ENCODE data around the gene CBR3. TPM values are rescaled to one million over a fixed set of nuclear protein-coding genes. Genes with fewer than 3 reads are reported as not detected.

The CBR3 gene
- total and polyA plus RNA-seq, 2 experiments from 2014 or later, result 4.6 to 8.7 TPM

- DNase-seq (ENCODE audit: low spot score), result no peak
- no peak overlapping the region for H2AFZ ChIP-seq
- no peaks in the 10 kb centered on the region for H3K36me3 ChIP-seq (ENCODE audit: insufficient read depth)
- TF ChIP-seq EZH2 (IDR thresholded peaks at IDR 0.05; ENCODE audit: low read depth, unreplicated experiment) (no peak), STAT1 (IDR thresholded peaks at IDR 0.05; ENCODE audit: unreplicated experiment) (no peak), REST (IDR thresholded peaks at IDR 0.05; ENCODE audit: unreplicated experiment) (no peak)
- no peak overlapping the region for H3K4me2 ChIP-seq
- peaks cover 7% of the 10 kb centered on the region; the same call in 1 of the 3 replicates for H3K36me3 Mint-ChIP-seq (ENCODE audit: low read depth)
- no peak overlapping the region for H3K4me3 ChIP-seq
- no peak for ATAC-seq
- no peak overlapping the region for H3K27ac Mint-ChIP-seq
- peaks cover under 1% of the 10 kb centered on the region; the same call in 1 of the 3 replicates for H3K4me1 Mint-ChIP-seq
- no peaks in the 10 kb centered on the region for H3K27me3 ChIP-seq (ENCODE audit: insufficient read depth)
- H3K4me3 Mint-ChIP-seq, result no peak overlapping the region
- 0 out of 2 replicates have a peak, but pooled peaks cover 3% of the 10 kb centered on the region for H4K20me1 ChIP-seq (replicated peaks; ENCODE audit: insufficient read depth)
- no peak overlapping the region for H3K27ac ChIP-seq (ENCODE audit: low read depth)
- no peaks in the 10 kb centered on the region for H3K79me2 ChIP-seq (replicated peaks; ENCODE audit: insufficient read depth)
- no peaks in the 10 kb centered on the region for H3K4me1 ChIP-seq (ENCODE audit: insufficient read depth)
- H3K27me3 Mint-ChIP-seq (ENCODE audit: insufficient read depth, low read depth, poor library complexity), result peaks cover 4% of the 10 kb centered on the region
- H3F3A ChIP-seq (replicated peaks; ENCODE audit: low read depth), result no peaks in the 10 kb centered on the region
- H3K9me2 ChIP-seq (ENCODE audit: insufficient read depth), result no peaks in the 10 kb centered on the region
- no peaks in the 10 kb centered on the region; the same call in 2 of the 3 replicates for H3K9me3 Mint-ChIP-seq
Measured at GRCh38 chr21:36171741-36172331, 37.0 kb downstream of the CBR3 start.

DNA sequence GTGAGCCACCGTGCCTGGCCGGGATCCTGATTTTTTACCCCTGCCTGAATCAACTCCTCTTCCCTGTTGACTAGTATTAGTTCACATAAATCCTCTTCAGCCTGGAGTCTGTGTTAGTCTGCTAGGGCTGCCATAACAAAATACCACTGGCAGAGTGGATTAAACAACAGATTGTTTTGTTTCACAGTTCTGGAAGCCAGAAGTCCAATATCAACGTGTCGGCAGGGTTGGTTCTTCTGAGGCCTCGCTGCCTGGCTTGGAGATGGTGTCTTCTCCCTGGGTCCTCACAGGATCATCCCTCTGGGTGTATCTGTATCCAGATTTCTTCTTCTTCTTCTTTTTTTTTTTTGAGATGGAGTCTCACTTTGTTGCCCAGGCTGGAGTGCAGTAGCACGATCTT, 39.9 kb downstream of the CBR3 start:
- H3K4me2 ChIP-seq, result no peak overlapping the region
- ATAC-seq, result no peak
- peaks cover 5% of the 10 kb centered on the region for H3K27me3 Mint-ChIP-seq (ENCODE audit: insufficient read depth, low read depth, poor library complexity)
- no peak for TF ChIP-seq POLR2AphosphoS5 (IDR thresholded peaks at IDR 0.05; ENCODE audit: low read depth)
- no peak for TF ChIP-seq CREB1 (CRISPR knock-in tag; IDR thresholded peaks at IDR 0.05; ENCODE audit: low read depth)
- TF ChIP-seq CTCF (conservative IDR thresholded peaks at IDR 0.05; ENCODE audit: low read depth in 2 of 2), result no peak
- TF ChIP-seq JUNB (IDR thresholded peaks at IDR 0.05; ENCODE audit: unreplicated experiment), result no peak
- TF ChIP-seq REST (IDR thresholded peaks at IDR 0.05; ENCODE audit: unreplicated experiment), result no peak
- no peak for TF ChIP-seq ZNF331 (CRISPR knock-in tag; IDR thresholded peaks at IDR 0.05; ENCODE audit: low read depth)
- no peak for TF ChIP-seq EZH2 (IDR thresholded peaks at IDR 0.05; ENCODE audit: low read depth, unreplicated experiment)
- TF ChIP-seq ETS1 (IDR thresholded peaks at IDR 0.05), result no peak
- TF ChIP-seq NANOG (IDR thresholded peaks at IDR 0.05; ENCODE audit: borderline replicate concordance), result no peak
- no peak for TF ChIP-seq EZH2phosphoT487 (IDR thresholded peaks at IDR 0.05; ENCODE audit: unreplicated experiment)

More for the DNA sequence above, 39.9 kb downstream of the CBR3 start:
- no peak overlapping the region for H3K27ac ChIP-seq (ENCODE audit: low read depth)
- no peak overlapping the region for H3K4me3 Mint-ChIP-seq
- no peaks in the 10 kb centered on the region for H3K9me3 Mint-ChIP-seq
- 0 out of 2 replicates have a peak, but pooled peaks cover 3% of the 10 kb centered on the region for H4K20me1 ChIP-seq (replicated peaks; ENCODE audit: insufficient read depth)
- H3F3A ChIP-seq (replicated peaks; ENCODE audit: low read depth), result no peaks in the 10 kb centered on the region
- H2AFZ ChIP-seq, result no peak overlapping the region
- DNase-seq (ENCODE audit: low spot score), result no peak
- no peak overlapping the region for H3K27ac Mint-ChIP-seq
- no peak overlapping the region for H3K4me3 ChIP-seq
- no peaks in the 10 kb centered on the region for H3K27me3 ChIP-seq (ENCODE audit: insufficient read depth)
- H3K36me3 Mint-ChIP-seq (ENCODE audit: low read depth), result 0 out of 3 replicates have a peak, but pooled peaks cover 2% of the 10 kb centered on the region
- H3K9me2 ChIP-seq (ENCODE audit: insufficient read depth), result no peaks in the 10 kb centered on the region
- H3K4me1 ChIP-seq (ENCODE audit: insufficient read depth), result no peaks in the 10 kb centered on the region
- no peaks in the 10 kb centered on the region for H3K4me1 Mint-ChIP-seq
- H3K36me3 ChIP-seq (ENCODE audit: insufficient read depth), result no peaks in the 10 kb centered on the region
- H3K79me2 ChIP-seq (replicated peaks; ENCODE audit: insufficient read depth), result no peaks in the 10 kb centered on the region

All from GM23338 (cell line).